Suppressor macrophage treated with lipopolysaccharide for 4 hours (primary cell): Measurements from ENCODE around the gene ASIC1.
A peak's percentile ranks its signal among the peaks of the same experiment; 100 is the strongest.

ENCODE experiments used
- DNase-seq: peaks from one replicate; pipeline ENCODE4 v3.0.0-alpha.2; 2020

ASIC1 gene

DNA sequence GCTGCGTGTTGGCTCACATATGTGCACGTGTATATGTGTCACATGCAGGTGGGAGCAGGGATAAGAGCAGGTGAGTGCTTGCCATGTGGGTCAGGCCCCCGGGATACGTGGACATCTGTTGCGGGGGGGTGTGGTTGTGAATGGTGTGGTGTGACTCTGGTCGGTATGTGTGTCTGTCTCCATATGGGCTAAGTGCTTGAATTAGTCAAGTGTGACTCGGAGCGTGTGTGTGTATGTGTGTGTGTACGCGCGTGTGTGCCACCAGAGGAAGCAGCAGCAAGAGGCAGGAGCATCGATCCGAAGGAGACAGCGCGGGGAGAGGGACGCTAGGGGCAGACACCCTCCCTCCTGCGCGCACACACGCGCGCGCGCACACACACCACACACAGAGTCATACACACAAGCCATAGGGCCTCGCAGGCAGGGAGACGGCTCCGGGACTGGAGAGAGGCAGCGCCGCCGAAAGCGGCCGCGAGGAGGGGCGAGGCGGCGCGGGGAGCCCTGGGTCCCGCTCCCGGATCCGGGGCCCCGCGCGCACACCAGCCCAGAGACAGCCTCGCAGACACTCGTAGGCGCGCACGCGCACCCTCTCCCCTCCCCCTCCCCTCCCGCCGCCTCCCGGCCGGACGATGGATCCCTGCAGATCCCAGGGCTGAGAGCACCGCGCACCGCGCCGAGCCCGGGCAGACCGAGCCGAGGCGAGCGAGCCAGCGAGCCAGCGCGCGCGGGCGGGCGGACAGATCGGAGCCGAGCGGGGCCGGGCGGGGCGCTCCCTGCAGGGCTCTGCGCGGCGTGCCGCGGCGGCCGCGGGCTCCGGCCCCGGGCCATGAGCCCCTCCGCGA, at the start of gene ASIC1:
Gene ASIC1 (plus strand): TSS at position 597 of the 842 bp plus-strand sequence. CDS start 1,171 bp downstream, outside the sequence.
- peak; percentile 50 for DNase-seq

DNA sequence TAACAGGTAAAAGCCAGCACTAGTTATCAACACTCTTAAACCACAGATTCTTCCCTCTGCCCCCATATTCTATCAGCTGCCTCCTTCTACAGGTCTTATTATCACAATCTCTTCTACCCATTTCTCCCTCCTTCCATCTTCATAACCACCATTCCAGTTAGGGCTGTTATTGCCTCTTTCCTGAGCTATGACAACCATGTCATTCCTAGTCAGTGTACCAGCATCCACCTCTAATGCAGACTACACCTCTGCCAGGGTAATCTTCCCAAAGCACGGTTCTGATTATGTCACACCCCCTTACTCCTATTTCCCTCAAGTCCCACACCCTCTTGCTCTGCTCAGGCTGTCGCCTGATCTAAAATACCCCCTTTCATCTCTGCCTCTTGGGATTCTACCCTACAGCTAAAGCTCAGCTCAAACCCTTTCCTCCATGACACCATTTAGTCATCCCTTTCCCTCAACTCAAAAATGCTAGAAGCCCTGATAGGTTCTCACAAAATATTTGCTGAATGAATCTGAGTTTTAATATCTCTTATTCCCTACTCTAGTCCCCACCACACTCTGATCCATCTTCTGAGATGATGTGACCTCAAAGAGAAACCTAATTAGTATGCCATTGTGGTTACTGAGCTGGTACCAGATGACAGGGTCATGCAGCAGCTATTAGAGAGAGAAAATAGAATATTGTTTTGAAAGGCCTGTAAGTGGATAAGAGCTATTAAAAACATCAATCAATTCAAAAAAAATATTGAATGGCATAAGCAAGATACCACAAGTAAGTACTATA, 43.8 kb upstream of the ASIC1 start:
- DNase-seq = no peak

DNA sequence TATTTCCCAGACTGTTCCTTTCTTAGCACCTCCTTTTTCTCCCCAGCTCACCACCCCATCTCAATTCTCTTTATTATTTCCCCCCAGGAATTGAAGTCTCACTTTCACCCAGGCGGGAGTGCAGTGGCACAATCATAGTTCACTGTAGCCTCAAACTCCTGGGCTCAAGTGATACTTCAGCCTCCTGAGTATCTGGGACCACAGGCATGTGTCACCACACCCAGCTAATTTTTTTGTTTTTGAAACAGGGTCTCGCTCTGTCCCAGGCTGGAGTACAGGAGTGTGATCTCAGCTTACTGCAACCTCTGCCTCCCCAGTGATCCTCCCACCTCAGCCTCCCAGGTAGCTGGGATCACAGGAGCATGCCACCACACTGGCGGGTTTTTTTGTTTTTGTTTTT, 43.1 kb upstream of the ASIC1 start:
- DNase-seq = no peak

DNA sequence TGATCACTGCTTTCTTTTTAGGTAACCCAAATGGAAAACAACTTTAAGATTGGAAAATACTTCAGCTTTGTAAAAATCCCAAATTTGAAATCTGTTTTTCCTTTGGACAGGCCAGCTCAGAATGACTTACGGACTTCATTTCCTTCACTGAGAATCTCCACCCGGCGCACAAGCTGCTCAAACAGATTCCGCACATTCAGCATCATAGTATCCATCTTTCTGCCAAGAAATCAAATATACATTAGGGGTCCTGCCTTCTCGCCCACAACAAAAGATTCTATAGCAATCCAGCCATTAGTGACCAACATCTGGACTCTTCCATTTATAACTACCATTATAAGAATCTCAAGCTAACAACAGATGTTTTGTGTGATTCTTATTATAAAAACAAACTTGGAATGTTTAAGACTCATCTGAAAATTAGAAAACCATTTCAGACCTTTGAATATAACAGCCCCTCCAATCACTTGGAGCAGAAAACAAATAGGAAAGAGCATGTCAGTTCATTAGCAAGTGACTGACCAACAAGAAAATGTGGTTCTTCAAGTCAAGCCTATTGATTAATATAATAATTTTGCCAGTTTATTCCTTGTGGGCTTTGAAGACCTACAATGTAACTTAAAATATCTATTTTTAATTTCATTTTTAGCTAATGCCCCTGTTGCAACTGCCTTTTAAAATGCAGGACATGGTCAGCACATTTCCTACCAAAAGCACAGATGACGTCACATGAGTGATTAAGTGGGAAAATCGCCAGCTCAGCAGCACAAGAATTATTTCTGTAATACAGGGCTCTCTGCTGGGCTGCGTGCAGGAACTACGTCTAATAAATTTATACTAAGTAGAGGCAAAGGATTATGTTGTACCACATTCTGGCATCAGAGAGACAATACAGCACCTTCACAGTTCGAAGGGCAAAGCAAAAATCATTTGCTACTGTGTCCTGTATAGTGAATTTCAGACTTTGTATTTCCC, 40.6 kb upstream of the ASIC1 start:
- DNase-seq = peak; percentile 92

DNA sequence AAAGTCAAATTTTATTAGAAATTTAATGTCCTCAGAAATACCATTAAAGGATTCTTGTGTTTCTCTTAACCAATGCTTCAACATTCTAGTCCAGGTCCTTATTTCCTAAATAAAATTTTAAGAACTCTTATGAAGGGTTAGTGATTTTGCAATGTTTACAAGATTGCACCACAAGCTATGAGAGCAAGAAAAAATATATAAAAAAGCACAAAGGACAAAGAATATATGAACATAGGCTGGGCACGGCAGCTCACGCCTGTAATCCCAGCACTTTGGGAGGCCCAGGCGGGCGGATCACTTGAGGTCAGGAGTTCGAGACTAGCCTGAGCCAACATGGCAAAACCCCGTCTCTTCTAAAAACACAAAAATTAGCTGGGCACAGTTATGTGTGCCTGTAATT, 39.8 kb upstream of the ASIC1 start:
- peak; percentile 37 for DNase-seq

DNA sequence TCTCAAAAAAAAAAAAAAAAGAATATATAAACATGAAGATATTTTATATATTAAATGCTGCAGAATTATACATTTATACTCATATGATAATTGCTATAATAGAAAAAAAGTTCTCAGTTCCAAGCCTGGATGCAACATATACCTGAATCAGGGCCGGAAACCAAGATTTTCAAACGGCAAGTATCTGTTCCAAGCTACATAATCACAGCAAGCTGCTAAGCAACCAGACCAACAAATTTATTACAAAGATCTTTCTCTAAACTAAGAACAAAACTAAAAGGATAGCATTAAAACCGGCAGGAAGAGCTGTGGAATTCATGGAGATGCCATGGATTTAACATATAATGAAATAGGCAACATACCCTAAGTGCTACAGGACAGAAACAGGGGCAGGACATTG, 39.2 kb upstream of the ASIC1 start:
- DNase-seq = no peak

DNA sequence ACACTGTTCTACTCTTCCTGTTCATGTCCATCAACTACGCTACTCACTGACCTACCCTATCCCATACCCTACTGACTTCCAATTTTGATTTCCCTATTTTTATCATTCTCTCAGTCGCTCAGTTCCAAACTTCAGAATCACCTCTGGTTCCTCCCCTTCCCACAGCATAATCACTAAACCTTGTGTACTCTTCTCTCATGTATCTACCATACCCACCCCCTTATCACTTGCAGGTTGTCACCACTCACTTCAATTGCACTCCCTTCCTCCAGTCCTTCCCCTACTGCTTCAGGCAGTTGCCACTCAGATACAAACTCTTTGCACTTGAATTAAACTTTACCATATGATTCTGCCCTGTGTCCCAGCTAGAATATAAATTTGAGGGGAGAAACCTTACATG, 38.4 kb upstream of the ASIC1 start:
- no peak for DNase-seq

DNA sequence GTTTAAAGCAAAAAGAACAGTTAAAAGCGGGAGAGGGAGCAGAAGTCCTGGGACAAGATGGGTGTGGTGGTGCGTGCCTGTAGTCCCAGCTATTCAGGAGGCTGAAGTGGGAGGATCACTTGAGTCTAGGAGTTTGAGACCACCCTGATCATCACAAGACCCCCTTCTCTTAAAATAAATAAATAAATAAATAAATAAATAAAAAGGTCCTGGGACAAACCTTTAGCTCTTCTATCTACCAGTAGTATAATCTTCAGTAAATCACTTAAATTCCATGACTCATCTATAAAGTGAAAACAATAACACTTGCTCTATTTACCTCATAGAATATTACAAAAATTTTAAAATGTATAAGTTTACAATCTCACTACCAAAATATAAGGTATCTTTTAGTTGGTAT, 37.9 kb upstream of the ASIC1 start:
- DNase-seq = no peak

DNA sequence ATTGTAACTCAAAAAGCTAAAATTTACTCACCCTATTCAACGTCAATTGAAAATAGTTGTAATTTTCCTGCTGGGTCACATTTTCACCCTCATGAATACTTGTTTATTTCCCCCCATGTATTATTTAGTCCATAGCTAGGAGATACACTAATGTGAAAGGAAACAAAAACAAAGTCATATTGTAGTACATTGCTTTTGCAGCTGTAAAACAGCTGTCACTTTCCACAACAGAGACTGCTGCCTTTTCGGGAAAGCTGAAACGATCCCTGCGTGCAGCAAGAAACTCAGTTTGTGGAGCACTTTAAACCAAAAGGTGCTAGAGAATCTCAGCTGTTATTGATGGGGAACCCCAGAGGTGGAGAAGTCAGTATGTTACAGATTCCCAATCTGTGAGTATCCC, 36.4 kb upstream of the ASIC1 start:
- no peak for DNase-seq

DNA sequence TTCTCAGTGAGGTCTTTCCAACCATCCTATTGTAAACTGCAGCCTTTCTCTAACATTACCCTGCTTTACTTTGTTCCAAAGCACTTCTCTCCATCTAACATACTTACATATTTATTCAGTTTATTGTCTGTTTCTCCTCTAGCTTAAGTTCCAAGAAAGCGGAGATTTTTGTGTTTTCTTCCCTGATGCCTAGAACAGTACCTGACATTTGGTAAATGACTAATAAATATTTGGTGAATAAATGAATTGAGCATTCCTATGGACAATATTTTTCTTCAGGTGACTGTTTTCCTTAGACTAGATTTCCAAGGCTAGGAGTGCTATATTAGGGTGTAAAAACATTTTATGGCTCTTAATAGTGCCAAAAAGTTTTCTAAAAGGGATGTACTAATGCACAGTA, 34.5 kb upstream of the ASIC1 start:
- DNase-seq = no peak

DNA sequence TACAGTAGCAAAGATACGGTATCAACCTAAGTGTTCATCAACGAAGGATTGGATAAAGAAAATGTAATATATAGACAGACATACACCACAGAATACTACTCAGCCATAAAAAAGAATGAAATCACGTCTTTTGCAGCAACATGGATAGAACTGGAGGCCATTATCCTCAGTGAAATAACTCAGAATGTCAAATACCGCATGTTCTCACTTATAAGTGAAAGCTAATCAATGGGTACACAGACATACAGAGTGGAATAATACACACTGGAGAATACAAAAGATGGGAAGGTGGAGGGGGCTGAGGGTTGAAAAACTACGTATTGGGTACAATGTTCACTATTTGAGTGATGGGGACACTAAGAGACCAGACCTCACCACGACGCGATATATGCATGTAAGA, 33.2 kb upstream of the ASIC1 start:
- DNase-seq = no peak

DNA sequence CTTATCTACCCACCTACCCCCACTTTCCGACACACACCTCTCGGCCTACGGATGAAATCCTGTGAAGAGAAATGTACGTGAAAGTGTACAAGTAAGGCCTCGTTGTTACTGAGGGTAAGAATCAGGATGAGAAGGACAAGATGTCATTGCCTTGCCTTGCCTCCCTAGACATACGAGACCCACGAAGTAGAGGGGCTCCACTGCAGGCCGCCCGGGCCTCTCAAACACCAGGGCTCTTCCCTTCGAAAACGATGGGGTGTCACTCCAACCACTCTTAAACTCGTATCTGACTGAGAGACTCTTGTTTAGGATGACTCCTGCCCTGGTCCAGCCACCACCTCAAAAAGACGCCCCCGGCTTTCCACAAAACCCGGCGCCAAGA, 32.6 kb upstream of the ASIC1 start:
- DNase-seq = no peak

DNA sequence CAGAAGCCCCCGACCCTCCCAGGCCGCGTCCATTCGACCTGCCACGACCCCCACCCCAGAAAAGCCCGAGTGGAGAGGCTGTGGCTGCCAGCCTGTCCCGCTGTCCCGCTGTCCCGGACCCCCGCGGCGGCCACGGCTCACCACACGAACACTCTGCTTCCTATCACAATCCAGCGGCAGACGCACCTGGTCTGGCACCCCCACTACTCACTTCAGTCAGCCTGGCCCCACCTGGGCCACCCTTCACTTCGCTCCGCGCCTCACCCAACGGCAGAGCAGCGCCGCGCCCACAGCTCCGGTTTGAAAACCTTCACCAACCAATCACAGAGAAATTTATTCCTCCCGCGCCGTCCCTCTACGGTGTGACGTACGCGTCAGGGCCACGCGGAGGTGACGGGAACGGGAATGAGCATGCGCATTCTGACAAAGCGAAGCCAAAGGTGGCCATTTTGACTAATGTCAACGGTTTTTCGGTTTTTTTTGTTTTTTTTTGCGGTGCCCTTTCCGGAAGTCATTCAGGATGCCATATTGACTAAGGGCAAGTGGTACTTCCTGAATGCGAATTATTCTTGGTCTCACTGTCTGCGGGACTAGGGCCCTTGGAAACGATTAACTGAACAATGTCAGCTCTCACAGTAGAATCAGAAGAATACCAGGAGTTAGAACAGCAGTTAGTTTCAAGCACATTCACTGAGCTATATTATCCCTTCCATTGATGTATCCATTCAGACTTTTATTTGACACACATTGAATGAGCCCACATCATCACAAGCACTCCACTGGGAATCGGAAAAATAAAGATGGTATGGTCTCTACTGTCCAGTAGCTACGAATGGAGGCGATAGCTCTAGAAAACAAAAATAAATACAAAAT, 32.0 kb upstream of the ASIC1 start, which contains the start of gene RACGAP1:
Gene RACGAP1 (minus strand): TSS at position 308 of the 873 bp plus-strand sequence. CDS start 8,779 bp downstream, outside the sequence.
- DNase-seq = peak; percentile 100

DNA sequence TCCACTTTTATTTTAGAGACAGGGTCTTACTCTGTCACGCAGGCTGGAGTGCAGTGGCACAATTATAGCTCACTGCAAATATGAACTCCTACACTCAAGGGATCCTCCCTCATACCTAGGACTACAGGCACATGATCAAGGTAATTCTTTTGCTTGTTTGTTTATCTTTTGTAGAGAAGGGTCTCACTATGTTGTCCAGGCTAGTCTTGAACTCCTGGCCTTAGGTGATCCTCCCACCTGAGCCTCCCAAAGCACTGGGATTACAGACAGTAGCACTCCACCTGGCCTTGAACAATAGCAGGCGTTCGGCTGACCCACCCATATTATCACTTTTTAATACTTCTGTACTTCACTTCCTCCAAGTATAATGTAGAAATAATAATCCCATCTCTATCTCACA, 30.7 kb upstream of the ASIC1 start:
- DNase-seq = no peak

DNA sequence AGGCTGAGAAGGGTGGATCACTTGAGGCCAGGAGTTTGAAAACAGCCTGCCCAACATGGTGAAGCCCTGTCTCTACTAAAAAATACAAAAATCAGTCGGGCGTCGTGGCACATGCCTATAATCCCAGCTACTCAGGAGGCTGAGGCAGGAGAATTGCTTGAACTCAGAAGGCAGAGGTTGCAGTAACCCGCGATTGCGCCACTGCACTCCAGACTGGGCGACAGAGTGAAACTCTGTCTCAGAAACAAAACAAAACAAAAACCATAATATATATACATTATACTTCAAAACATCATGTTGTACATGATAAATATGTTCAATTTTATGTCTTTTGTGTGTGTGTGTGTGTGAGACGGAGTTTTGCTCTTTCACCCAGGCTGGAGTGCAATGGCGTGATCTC, 26.9 kb upstream of the ASIC1 start:
- DNase-seq = peak; percentile 44

DNA sequence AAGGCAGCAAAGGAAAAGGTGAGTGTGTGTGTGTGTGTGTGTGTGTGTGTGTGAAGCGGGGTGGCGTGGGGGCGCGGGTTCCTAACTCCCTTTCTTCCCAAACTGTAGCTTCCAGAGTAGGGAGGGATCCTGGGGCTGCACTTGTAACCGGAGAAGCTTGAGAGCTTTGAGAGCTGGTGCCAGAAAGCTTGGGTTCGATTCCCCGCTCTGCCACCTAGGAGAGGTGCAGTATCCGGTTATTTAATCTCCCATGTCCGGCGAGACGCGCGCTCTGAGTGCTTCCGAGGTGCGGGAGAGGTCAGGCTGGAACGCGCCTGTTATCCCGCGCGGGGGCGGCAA, 24.9 kb upstream of the ASIC1 start:
- no peak for DNase-seq

DNA sequence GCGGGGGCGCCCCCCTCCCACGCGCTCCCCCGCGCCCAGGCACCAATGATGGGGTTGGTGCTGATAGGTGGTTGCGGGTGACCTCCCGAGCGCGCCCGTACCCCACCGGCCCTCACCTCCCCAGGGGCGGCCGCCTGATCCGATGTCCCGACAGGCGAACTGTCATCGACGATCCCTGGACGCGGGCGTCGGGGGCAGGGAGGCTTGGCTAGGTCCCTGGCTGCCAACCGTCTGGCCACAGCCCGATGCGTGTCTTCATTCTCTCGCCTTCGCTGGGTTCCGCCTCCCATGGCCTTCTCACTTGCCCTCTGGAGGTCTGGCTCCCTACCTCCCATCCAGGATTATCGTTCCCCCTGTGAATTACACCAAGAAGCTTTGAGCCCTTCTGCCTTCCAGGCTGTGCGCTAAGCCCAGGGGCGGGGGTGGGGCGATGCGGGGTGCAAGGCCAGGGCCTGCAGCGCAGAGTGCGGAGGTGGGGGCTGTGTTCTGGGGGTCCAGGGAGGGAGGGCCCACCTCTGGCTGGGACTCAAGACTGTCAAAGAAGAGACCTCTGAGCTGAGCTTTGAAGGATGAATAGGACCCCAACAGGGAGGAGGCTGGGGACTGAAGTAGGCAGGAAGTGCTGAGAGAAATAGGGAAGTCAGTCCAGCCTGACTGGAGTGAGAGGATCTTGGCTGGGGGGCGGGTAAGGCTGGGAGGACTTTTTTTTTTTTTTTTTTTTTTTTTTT, 24.4 kb upstream of the ASIC1 start:
- DNase-seq = peak; percentile 76

DNA sequence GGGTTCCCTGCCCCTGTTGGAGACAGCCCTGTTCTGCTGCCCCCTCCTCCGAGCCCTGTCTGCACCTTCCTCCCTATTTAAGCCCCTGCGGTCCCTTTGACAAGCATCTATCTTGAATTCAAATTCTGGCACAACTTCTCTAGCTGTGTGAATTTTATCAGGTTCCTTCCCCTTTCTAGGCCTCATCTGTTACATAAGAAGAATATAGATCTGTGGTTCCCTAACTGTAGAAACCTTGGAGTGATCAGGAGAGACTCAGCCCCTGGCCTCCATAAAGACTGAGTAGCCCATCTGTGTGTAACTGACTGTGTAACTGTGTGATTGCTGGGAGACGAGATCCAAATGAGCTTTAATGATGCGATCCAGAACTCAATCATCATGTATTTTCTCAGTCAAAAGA, 19.1 kb upstream of the ASIC1 start:
- DNase-seq = no peak

DNA sequence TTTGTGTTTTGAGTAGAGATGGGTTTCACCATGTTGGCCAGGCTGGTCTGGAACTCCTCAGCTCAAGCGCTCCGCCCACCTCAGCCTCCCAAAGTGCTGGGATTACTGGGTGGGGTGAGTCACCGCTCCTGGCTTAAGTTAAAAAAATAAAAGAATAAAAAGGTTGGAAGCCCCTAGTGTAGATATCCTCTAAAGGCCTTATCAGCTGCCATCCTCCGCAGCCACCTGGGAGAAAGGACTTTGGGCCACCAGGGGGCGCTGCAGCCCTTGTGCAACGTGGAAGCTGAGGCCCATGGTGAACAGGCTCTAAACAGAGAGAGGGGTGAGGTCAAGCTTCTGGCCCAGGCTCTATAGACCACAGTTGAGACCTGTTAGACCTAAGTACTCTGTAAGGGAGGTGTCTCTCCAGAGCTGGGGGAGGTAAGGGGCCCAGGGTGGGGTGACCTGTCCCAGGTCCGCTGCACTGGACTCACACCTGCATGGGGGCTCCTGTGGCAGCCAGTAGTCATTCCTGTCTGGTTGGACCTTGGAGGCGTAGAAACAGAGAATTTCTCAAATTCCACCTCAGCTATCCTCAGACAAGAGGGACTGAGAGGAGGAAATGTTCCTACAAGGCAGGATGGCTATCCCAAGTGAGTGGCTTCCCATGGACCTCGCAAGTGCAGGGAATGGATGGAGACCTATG, 18.1 kb upstream of the ASIC1 start:
- DNase-seq = peak; percentile 93

DNA sequence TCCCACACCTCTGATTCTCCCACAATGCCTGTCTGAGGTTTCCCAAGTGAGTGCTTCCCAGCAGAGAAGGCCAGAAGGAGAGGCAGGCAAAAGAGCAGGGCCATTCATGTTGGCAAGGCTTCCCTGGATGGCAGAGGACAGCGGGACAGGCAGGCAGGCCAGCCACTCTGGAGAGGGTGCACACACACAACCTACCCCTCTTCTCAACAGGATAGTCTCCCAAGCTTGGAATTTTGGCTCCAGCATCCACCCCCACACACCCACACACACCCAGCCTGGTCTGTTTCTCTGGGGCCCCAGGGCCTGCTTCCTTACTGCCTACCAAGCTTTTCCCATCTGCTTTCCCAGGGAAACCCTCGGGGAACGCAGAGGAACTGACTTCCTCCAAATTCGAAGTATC, 16.7 kb upstream of the ASIC1 start:
- no peak for DNase-seq
